HepG2 (cell line): ENCODE measurements around the gene BUB1B. TPM values are rescaled to one million over a fixed set of nuclear protein-coding genes. Genes with fewer than 3 reads are reported as not detected.

ENCODE experiments used
- CTCF ChIP-seq: sonication (generic); formaldehyde crosslinking; IDR thresholded peaks from 2 replicates; pipeline ENCODE4 v1.5.0; 2020; ENCODE audit warnings: mild to moderate bottlenecking, missing genetic modification reagents, moderate library complexity
- EED ChIP-seq: sonication (generic); formaldehyde crosslinking; IDR thresholded peaks from 2 replicates; pipeline ENCODE4 v1.5.0; 2020; ENCODE audit warnings: mild to moderate bottlenecking, missing genetic modification reagents
- FOXA3 ChIP-seq: IDR thresholded peaks from 2 replicates; pipeline ENCODE4 v1.6.1; 2016; ENCODE audit warnings: missing genetic modification reagents, missing compliant biosample characterization
- HDAC1 ChIP-seq: sonication (generic); formaldehyde crosslinking; IDR thresholded peaks from 2 replicates; pipeline ENCODE4 v1.5.1; 2020; ENCODE audit warnings: mild to moderate bottlenecking, missing genetic modification reagents
- HDAC2 ChIP-seq: sonication (generic); formaldehyde crosslinking; IDR thresholded peaks from 2 replicates; pipeline ENCODE4 v1.4.0; 2020; ENCODE audit warnings: missing genetic modification reagents
- HMG20A ChIP-seq: IDR thresholded peaks from 2 replicates; pipeline ENCODE4 v1.6.1; 2016; ENCODE audit warnings: borderline replicate concordance
- HOXD1 ChIP-seq: sonication (generic); formaldehyde crosslinking; IDR thresholded peaks from 2 replicates; pipeline ENCODE4 v1.5.0; 2020; ENCODE audit warnings: missing genetic modification reagents
- KAT8 ChIP-seq: IDR thresholded peaks from 2 replicates; pipeline ENCODE4 v1.6.1; 2016; ENCODE audit warnings: missing genetic modification reagents, missing compliant biosample characterization
- KLF12 ChIP-seq: sonication (generic); formaldehyde crosslinking; IDR thresholded peaks from 2 replicates; pipeline ENCODE4 v1.4.0; 2020; ENCODE audit warnings: missing genetic modification reagents, borderline replicate concordance
- MEIS2 ChIP-seq: sonication (generic); formaldehyde crosslinking; IDR thresholded peaks from 2 replicates; pipeline ENCODE4 v1.9.0; 2021; ENCODE audit warnings: mild to moderate bottlenecking, missing genetic modification reagents
- NR0B2 ChIP-seq: sonication (generic); formaldehyde crosslinking; IDR thresholded peaks from 2 replicates; pipeline ENCODE4 v1.4.0; 2020; ENCODE audit warnings: mild to moderate bottlenecking, missing genetic modification reagents
- NR2F2 ChIP-seq: IDR thresholded peaks from 2 replicates; pipeline ENCODE4 v1.6.1; 2012; ENCODE audit warnings: low read depth, inconsistent platforms, borderline replicate concordance
- PITX1 ChIP-seq: sonication (generic); formaldehyde crosslinking; IDR thresholded peaks from 2 replicates; pipeline ENCODE4 v1.5.1; 2020; ENCODE audit warnings: mild to moderate bottlenecking, missing genetic modification reagents
- PLRG1 ChIP-seq: fragments of 450-650 bp; conservative IDR thresholded peaks from 2 replicates; pipeline ENCODE4 v1.6.1; 2016
- SRY ChIP-seq: sonication (generic); formaldehyde crosslinking; IDR thresholded peaks from 2 replicates; pipeline ENCODE4 v1.8.0; 2022; ENCODE audit warnings: mild to moderate bottlenecking, missing genetic modification reagents
- THAP7 ChIP-seq: sonication (generic); formaldehyde crosslinking; IDR thresholded peaks from 2 replicates; pipeline ENCODE4 v1.8.1; 2023; ENCODE audit warnings: mild to moderate bottlenecking, missing genetic modification reagents
- TOE1 ChIP-seq: sonication (generic); formaldehyde crosslinking; IDR thresholded peaks from 2 replicates; pipeline ENCODE4 v1.4.0; 2020; ENCODE audit warnings: mild to moderate bottlenecking, missing genetic modification reagents
- TRIM22 ChIP-seq: fragments of 450-650 bp; IDR thresholded peaks from 2 replicates; pipeline ENCODE4 v1.6.1; 2017
- ZBTB21 ChIP-seq: sonication (generic); formaldehyde crosslinking; IDR thresholded peaks from 2 replicates; pipeline ENCODE4 v1.4.0; 2020; ENCODE audit warnings: missing genetic modification reagents
- ZFY ChIP-seq: sonication (generic); formaldehyde crosslinking; IDR thresholded peaks from 2 replicates; pipeline ENCODE4 v1.4.0; 2020; ENCODE audit warnings: missing genetic modification reagents
- ZKSCAN1 ChIP-seq: fragments of 150-350 bp; IDR thresholded peaks from 2 replicates; pipeline ENCODE4 v1.6.1; 2014; ENCODE audit warnings: low read length
- ZMAT3 ChIP-seq: sonication (generic); formaldehyde crosslinking; conservative IDR thresholded peaks from 2 replicates; pipeline ENCODE4 v1.7.0; 2021; ENCODE audit warnings: missing genetic modification reagents
- ZNF121 ChIP-seq: sonication (generic); formaldehyde crosslinking; IDR thresholded peaks from 2 replicates; pipeline ENCODE4 v1.5.0; 2020; ENCODE audit warnings: mild to moderate bottlenecking, missing genetic modification reagents
- ZNF687 ChIP-seq: sonication (generic); formaldehyde crosslinking; IDR thresholded peaks from 2 replicates; pipeline ENCODE4 v1.5.1; 2020; ENCODE audit warnings: mild to moderate bottlenecking, missing genetic modification reagents, moderate library complexity
- ZSCAN9 ChIP-seq: IDR thresholded peaks from 2 replicates; pipeline ENCODE4 v1.6.1; 2016; ENCODE audit warnings: borderline replicate concordance
- polyA plus RNA-seq, 8 experiments: library from polyadenylated mRNA; depleted of rRNA in 3 of 8; stranded (reverse) in 7 of 8; unstranded in 1 of 8; fragments of >200 nt; fragmentation: Illumina TruSeq in 4 of 8; extraction: Trizol in 4 of 8; gene quantifications; 2 replicates each; pipeline versions ENCODE4 v1.2.1 to v1.2.3, GENCODE V29; 2011 to 2016; ENCODE audit warnings: low read depth in 4 of 8, missing spikeins in 1 of 8, mixed read lengths in 1 of 8; ENCODE audit not compliant: insufficient read depth in 1 of 8
- total RNA-seq, 5 experiments: library from RNA; depleted of rRNA; stranded (reverse); fragments of >200 nt; fragmentation: Illumina TruSeq; extraction: Trizol; gene quantifications; 2 replicates each; pipeline ENCODE4 v1.2.3, GENCODE V29; 2016; ENCODE audit warnings: low read depth in 1 of 5

Gene BUB1B
- total and polyA plus RNA-seq, 2 of the 13 experiments (the other 11 are each of a cell fraction or from before 2014, with no cell fraction given), result 26.2 to 63.5 TPM

DNA sequence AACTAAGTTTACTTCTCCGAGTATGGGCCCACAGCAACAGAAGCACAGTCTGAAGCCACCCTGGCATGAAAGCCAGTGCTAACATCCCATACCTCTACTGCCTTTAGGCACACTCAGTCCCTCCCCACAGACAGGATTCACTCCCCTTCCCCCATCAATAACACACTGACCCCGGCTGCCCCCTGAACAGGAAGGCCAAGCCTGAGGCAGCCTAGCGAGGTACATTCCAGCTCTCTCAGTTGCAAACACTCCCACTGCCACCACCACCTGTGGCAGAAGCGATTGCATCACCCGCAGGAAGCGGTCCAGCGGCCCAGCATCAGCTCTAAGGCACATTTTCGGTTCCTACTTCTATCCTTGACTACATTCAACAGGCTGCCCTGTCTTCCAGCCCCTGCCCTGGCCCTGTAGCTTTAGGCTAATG is 45.2 kb upstream of the BUB1B start (continued):
- TF ChIP-seq ZNF687 (CRISPR knock-in tag), result peak; percentile 60
- TF ChIP-seq CTCF (CRISPR knock-in tag), result peak; percentile 16; the same call in 1 of the 2 replicates
- TF ChIP-seq HDAC2 (CRISPR knock-in tag), result peak; percentile 72; the same call in 1 of the 2 replicates
- peak; percentile 38; the same call in 1 of the 2 replicates for TF ChIP-seq NR2F2
- 0 out of 2 replicates have a peak, but pooled peaks have one; percentile 19 for TF ChIP-seq KLF12
- peak; percentile 58 for TF ChIP-seq FOXA3 (CRISPR knock-in tag)
- TF ChIP-seq TOE1 (CRISPR knock-in tag), result no peak
- TF ChIP-seq ZMAT3, result no peak
- TF ChIP-seq SRY (CRISPR knock-in tag), result no peak
- peak; percentile 66; the same call in 1 of the 2 replicates for TF ChIP-seq KAT8 (CRISPR knock-in tag)
- TF ChIP-seq HOXD1, result no peak
- TF ChIP-seq TRIM22, result no peak
- no peak for TF ChIP-seq ZSCAN9
- no peak; the same call in 1 of the 2 replicates for TF ChIP-seq EED (CRISPR knock-in tag)
- TF ChIP-seq ZFY (CRISPR knock-in tag), result peak; percentile 45; the same call in 1 of the 2 replicates
- TF ChIP-seq ZKSCAN1, result no peak
- TF ChIP-seq ZNF121 (CRISPR knock-in tag), result peak; percentile 41; the same call in 1 of the 2 replicates
- TF ChIP-seq NR0B2, result no peak
- no peak for TF ChIP-seq ZBTB21
- peak; percentile 59; the same call in 1 of the 2 replicates for TF ChIP-seq HMG20A (CRISPR knock-in tag)
- TF ChIP-seq MEIS2, result peak; percentile 59; the same call in 1 of the 2 replicates
- TF ChIP-seq HDAC1 (CRISPR knock-in tag), result peak; percentile 75
- TF ChIP-seq THAP7 (CRISPR knock-in tag), result 0 out of 2 replicates have a peak, but pooled peaks have one; percentile 25
- TF ChIP-seq PITX1 (CRISPR knock-in tag), result peak; percentile 48; the same call in 1 of the 2 replicates
- TF ChIP-seq PLRG1, result no peak
